SK-N-SH treated with all-trans-retinoic acid at 6 μM for 48 hours (cell line): Measurements from ENCODE around the gene GSTP1.

Source experiments
- ATAC-seq: fragments of 200-7000 bp; cut with Tn5 transposase; 3 replicates; pipeline ENCODE4 v1.9.1; 2020; ENCODE audit warnings: mild to moderate bottlenecking, moderate library complexity
- ARNTL ChIP-seq: fragments of 450-650 bp; formaldehyde crosslinking; IDR thresholded peaks from 2 replicates; pipeline ENCODE4 v1.5.0; 2020; ENCODE audit warnings: low read depth, mild to moderate bottlenecking, moderate library complexity, borderline replicate concordance
- BACH2 ChIP-seq: fragments of 250-450 bp; sonication (Bioruptor Pico); IDR thresholded peaks from 2 replicates; pipeline ENCODE4 v1.9.0; 2021; ENCODE audit warnings: mild to moderate bottlenecking, borderline replicate concordance
- CREB5 ChIP-seq: fragments of 250-450 bp; sonication (Bioruptor Pico); IDR thresholded peaks from 2 replicates; pipeline ENCODE4 v1.5.1; 2020; ENCODE audit warnings: low read depth, mild to moderate bottlenecking, moderate library complexity
- CSRNP3 ChIP-seq: fragments of 250-450 bp; sonication (Bioruptor Pico); IDR thresholded peaks from 2 replicates; pipeline ENCODE4 v1.5.1; 2021; ENCODE audit warnings: mild to moderate bottlenecking, moderate library complexity
- ESRRG ChIP-seq: fragments of 250-450 bp; sonication (Bioruptor Pico); IDR thresholded peaks from 2 replicates; pipeline ENCODE4 v1.6.1; 2021; ENCODE audit warnings: mild to moderate bottlenecking
- GLIS3 ChIP-seq: fragments of 250-450 bp; sonication (Bioruptor Pico); IDR thresholded peaks from 2 replicates; pipeline ENCODE4 v1.5.0; 2020; ENCODE audit warnings: mild to moderate bottlenecking, moderate library complexity
- ISL1 ChIP-seq: fragments of 250-450 bp; sonication (Bioruptor Pico); IDR thresholded peaks from 2 replicates; pipeline ENCODE4 v2.1.2; 2022; ENCODE audit warnings: mild to moderate bottlenecking, moderate library complexity
- OSR1 ChIP-seq: fragments of 250-450 bp; sonication (Bioruptor Pico); IDR thresholded peaks from 2 replicates; pipeline ENCODE4 v1.8.0; 2022; ENCODE audit warnings: moderate library complexity, mild to moderate bottlenecking, inconsistent platforms
- PATZ1 ChIP-seq: fragments of 250-450 bp; sonication (Bioruptor Pico); IDR thresholded peaks from 2 replicates; pipeline ENCODE4 v1.8.0; 2020; ENCODE audit warnings: mild to moderate bottlenecking, moderate library complexity, borderline replicate concordance
- PPARA ChIP-seq: fragments of 250-450 bp; sonication (Bioruptor Pico); IDR thresholded peaks from 2 replicates; pipeline ENCODE4 v1.5.0; 2020; ENCODE audit warnings: mild to moderate bottlenecking, borderline replicate concordance
- RARB ChIP-seq: fragments of 250-450 bp; sonication (Bioruptor Pico); IDR thresholded peaks from 2 replicates; pipeline ENCODE4 v1.8.0; 2021; ENCODE audit warnings: mild to moderate bottlenecking, moderate library complexity
- SNAI2 ChIP-seq: fragments of 250-450 bp; sonication (Bioruptor Pico); IDR thresholded peaks from 2 replicates; pipeline ENCODE4 v1.5.0; 2020; ENCODE audit warnings: mild to moderate bottlenecking, moderate library complexity
- TCF4 ChIP-seq: fragments of 250-450 bp; sonication (Bioruptor Pico); IDR thresholded peaks from 2 replicates; pipeline ENCODE4 v1.8.0; 2021; ENCODE audit warnings: mild to moderate bottlenecking, moderate library complexity, borderline replicate concordance
- TOX ChIP-seq: fragments of 250-450 bp; sonication (Bioruptor Pico); IDR thresholded peaks from 2 replicates; pipeline ENCODE4 v1.8.0; 2021; ENCODE audit warnings: mild to moderate bottlenecking, moderate library complexity, borderline replicate concordance
- TSHZ2 ChIP-seq: fragments of 250-450 bp; sonication (Bioruptor Pico); IDR thresholded peaks from 2 replicates; pipeline ENCODE4 v1.5.0; 2020; ENCODE audit warnings: mild to moderate bottlenecking, moderate library complexity
- ZFP30 ChIP-seq: fragments of 450-650 bp; formaldehyde crosslinking; IDR thresholded peaks from 2 replicates; pipeline ENCODE4 v1.5.0; 2022; ENCODE audit warnings: mild to moderate bottlenecking, moderate library complexity
- ZNF565 ChIP-seq: fragments of 450-650 bp; formaldehyde crosslinking; conservative IDR thresholded peaks from 2 replicates; pipeline ENCODE4 v1.5.0; 2020; ENCODE audit warnings: low read depth, mild to moderate bottlenecking, moderate library complexity
- ZNF70 ChIP-seq: fragments of 450-650 bp; formaldehyde crosslinking; IDR thresholded peaks from 2 replicates; pipeline ENCODE4 v1.5.0; 2020; ENCODE audit warnings: mild to moderate bottlenecking, moderate library complexity
- ZNF8 ChIP-seq: fragments of 450-650 bp; formaldehyde crosslinking; IDR thresholded peaks from 2 replicates; pipeline ENCODE4 v1.5.0; 2020; ENCODE audit warnings: mild to moderate bottlenecking, moderate library complexity

GSTP1 gene

GRCh38 chr11:67608486-67608885, 24.9 kb downstream of the GSTP1 start:
- no peak for ATAC-seq
- TF ChIP-seq TSHZ2 (CRISPR knock-in tag) = no peak
- TF ChIP-seq CREB5 (CRISPR knock-in tag) = no peak
- no peak for TF ChIP-seq TCF4 (CRISPR knock-in tag)
- no peak for TF ChIP-seq GLIS3 (CRISPR knock-in tag)
- TF ChIP-seq TOX (CRISPR knock-in tag) = no peak
- no peak for TF ChIP-seq ZNF70 (CRISPR knock-in tag)
- TF ChIP-seq BACH2 (CRISPR knock-in tag) = no peak
- no peak for TF ChIP-seq RARB (CRISPR knock-in tag)
- no peak for TF ChIP-seq ZNF565 (CRISPR knock-in tag)
- TF ChIP-seq ZNF8 (CRISPR knock-in tag) = no peak
- TF ChIP-seq PPARA = no peak
- no peak for TF ChIP-seq ARNTL (CRISPR knock-in tag)
- TF ChIP-seq SNAI2 (CRISPR knock-in tag) = no peak
- no peak for TF ChIP-seq PATZ1 (CRISPR knock-in tag)
- no peak for TF ChIP-seq CSRNP3 (CRISPR knock-in tag)

- TF ChIP-seq TOX (CRISPR knock-in tag) (no peak), ESRRG (CRISPR knock-in tag) (no peak), GLIS3 (CRISPR knock-in tag) (no peak), TCF4 (CRISPR knock-in tag) (no peak), ISL1 (no peak), ZFP30 (CRISPR knock-in tag) (no peak), ZNF565 (CRISPR knock-in tag) (no peak), ZNF70 (CRISPR knock-in tag) (no peak), ZNF8 (CRISPR knock-in tag) (no peak), ARNTL (CRISPR knock-in tag) (no peak), PATZ1 (CRISPR knock-in tag) (no peak), TSHZ2 (CRISPR knock-in tag) (no peak), BACH2 (CRISPR knock-in tag) (no peak), OSR1 (CRISPR knock-in tag) (no peak), CSRNP3 (CRISPR knock-in tag) (no peak), RARB (CRISPR knock-in tag) (no peak), SNAI2 (CRISPR knock-in tag) (no peak), CREB5 (CRISPR knock-in tag) (no peak)
- ATAC-seq = no peak
Measured at GRCh38 chr11:67609316-67609715, 25.7 kb downstream of the GSTP1 start.
